GM18873 (cell line): ENCODE data around the gene MAGEA2.
"Not testable (repeated sequence)": the region's sequence is repeated elsewhere in the genome, so short reads cannot be mapped to it uniquely, and the experiment has no call there.

Experiments used
- ATAC-seq: cut with Tn5 transposase; IDR thresholded peaks from one replicate; pipeline ENCODE4 v1.9.1; 2021; ENCODE audit warnings: mild to moderate bottlenecking, moderate library complexity, moderate number of reproducible peaks; ENCODE audit not compliant: unreplicated experiment, low FRiP score

Gene MAGEA2

GRCh38 chrX:152713195-152713594 is 40.4 kb downstream of the MAGEA2 start:
- ATAC-seq, result not testable (repeated sequence)

GRCh38 chrX:152709173-152709572 is 44.5 kb downstream of the MAGEA2 start, which contains the start of gene CSAG2:
Gene CSAG2, minus strand, starts transcription at chrX:152709273. Its CDS starts 161 bp downstream, at chrX:152709112.
- not testable (repeated sequence) for ATAC-seq

- not testable (repeated sequence) for ATAC-seq
Measured at GRCh38 chrX:152706500-152706899, 47.1 kb downstream of the MAGEA2 start.

GRCh38 chrX:152700390-152700789 is 53.3 kb downstream of the MAGEA2 start:
- ATAC-seq, result not testable (repeated sequence)
